Mesenchymal stem cell (in vitro differentiated cells and primary cell): ENCODE measurements around the gene AKAP1.

Experiments used
- DNase-seq: peaks from one replicate; pipeline ENCODE4 v3.0.0-alpha.2; 2013
- H2AFZ ChIP-seq: one replicate; pipeline ENCODE4 v1.6.1; 2013; ENCODE audit warnings: low read depth, mild to moderate bottlenecking, control low read depth, inconsistent platforms, low read length, moderate library complexity
- H2AK5ac ChIP-seq: 2 replicates; pipeline ENCODE4 v1.6.1; 2013; ENCODE audit warnings: low read length, moderate library complexity, mild to moderate bottlenecking, inconsistent platforms; ENCODE audit not compliant: severe bottlenecking
- H2BK120ac ChIP-seq: one replicate; pipeline ENCODE4 v1.6.1; 2013; ENCODE audit warnings: low read depth, mild to moderate bottlenecking, inconsistent platforms, low read length, moderate library complexity
- H2BK12ac ChIP-seq, 2 experiments: one replicate each; pipeline ENCODE4 v1.6.1; 2013; ENCODE audit warnings: inconsistent platforms in 2 of 2, low read length in 2 of 2, mild to moderate bottlenecking in 2 of 2, moderate library complexity in 2 of 2, control low read depth in 1 of 2
- H2BK15ac ChIP-seq: one replicate; pipeline ENCODE4 v1.6.1; 2013; ENCODE audit warnings: mild to moderate bottlenecking, low read depth, inconsistent platforms; ENCODE audit not compliant: poor library complexity, severe bottlenecking
- H2BK5ac ChIP-seq: 2 replicates; pipeline ENCODE4 v1.6.1; 2013; ENCODE audit warnings: low read depth, mild to moderate bottlenecking, low read length, control low read depth, inconsistent platforms; ENCODE audit not compliant: poor library complexity, severe bottlenecking
- H3K14ac ChIP-seq, 2 experiments: one replicate each; pipeline ENCODE4 v1.6.1; 2013; ENCODE audit warnings: inconsistent platforms in 2 of 2, low read length in 2 of 2, control low read depth in 1 of 2, mild to moderate bottlenecking in 1 of 2, moderate library complexity in 1 of 2
- H3K18ac ChIP-seq, 2 experiments: one replicate each; pipeline ENCODE4 v1.6.1; 2013; ENCODE audit warnings: inconsistent platforms in 2 of 2, low read length in 2 of 2, control low read depth in 1 of 2, low read depth in 1 of 2, mild to moderate bottlenecking in 1 of 2
- H3K23ac ChIP-seq, 2 experiments: one replicate each; pipeline ENCODE4 v1.6.1; 2013; ENCODE audit warnings: inconsistent platforms in 2 of 2, low read length in 2 of 2, mild to moderate bottlenecking in 2 of 2, moderate library complexity in 2 of 2, control low read depth in 1 of 2
- H3K27ac ChIP-seq: 2 replicates; pipeline ENCODE4 v1.5.1; 2013; ENCODE audit warnings: mild to moderate bottlenecking, moderate library complexity, low read length, control low read depth, inconsistent platforms; ENCODE audit not compliant: poor library complexity, severe bottlenecking
- H3K27me3 ChIP-seq, 2 experiments: 2 replicates each; pipeline versions ENCODE4 v1.6.1 to v1.7.0; 2013; ENCODE audit warnings: low read length in 2 of 2, mild to moderate bottlenecking in 2 of 2, moderate library complexity in 2 of 2, control low read depth in 1 of 2, inconsistent platforms in 1 of 2; ENCODE audit not compliant: control insufficient read depth in 1 of 2, insufficient read depth in 1 of 2
- H3K36me3 ChIP-seq, 2 experiments: 2 replicates each; pipeline versions ENCODE4 v1.6.1 to v1.7.0; 2013; ENCODE audit warnings: low read length in 2 of 2, control low read depth in 1 of 2, inconsistent platforms in 1 of 2, low read depth in 1 of 2, mild to moderate bottlenecking in 1 of 2; ENCODE audit not compliant: insufficient read depth in 2 of 2, control insufficient read depth in 1 of 2
- H3K4ac ChIP-seq, 2 experiments: one replicate each; pipeline ENCODE4 v1.6.1; 2013; ENCODE audit warnings: inconsistent platforms in 2 of 2, low read length in 2 of 2, mild to moderate bottlenecking in 2 of 2, moderate library complexity in 2 of 2, control low read depth in 1 of 2, low read depth in 1 of 2
- H3K4me1 ChIP-seq: 2 replicates; pipeline ENCODE4 v1.6.1; 2013; ENCODE audit warnings: low read depth, low read length, control low read depth; ENCODE audit not compliant: control insufficient read depth, insufficient read depth
- H3K4me2 ChIP-seq: 2 replicates; pipeline ENCODE4 v1.6.1; 2013; ENCODE audit warnings: low read length, mild to moderate bottlenecking, inconsistent platforms; ENCODE audit not compliant: poor library complexity, severe bottlenecking
- H3K4me3 ChIP-seq, 2 experiments: 2 replicates each; pipeline versions ENCODE4 v1.5.1 to v1.7.0; 2013; ENCODE audit warnings: low read length in 2 of 2, mild to moderate bottlenecking in 2 of 2, control low read depth in 1 of 2, low read depth in 1 of 2; ENCODE audit not compliant: insufficient read depth in 1 of 2
- H3K79me1 ChIP-seq: replicated peaks from 2 replicates; pipeline ENCODE4 v1.6.1; 2013; ENCODE audit warnings: mild to moderate bottlenecking, control low read depth, low read length, inconsistent platforms; ENCODE audit not compliant: poor library complexity, severe bottlenecking
- H3K9ac ChIP-seq: 2 replicates; pipeline ENCODE4 v1.7.0; 2013; ENCODE audit warnings: mild to moderate bottlenecking, low read length, moderate library complexity
- H3K9me3 ChIP-seq: 2 replicates; pipeline ENCODE4 v1.7.0; 2013; ENCODE audit warnings: mild to moderate bottlenecking, low read length; ENCODE audit not compliant: control insufficient read depth
- H4K8ac ChIP-seq: one replicate; pipeline ENCODE4 v1.6.1; 2013; ENCODE audit warnings: inconsistent platforms, mild to moderate bottlenecking, low read length, moderate library complexity
- H4K91ac ChIP-seq: one replicate; pipeline ENCODE4 v1.6.1; 2013; ENCODE audit warnings: mild to moderate bottlenecking, low read length, inconsistent platforms
- WGBS: methylation state at CpG from one replicate; pipeline ENCODE4 v1.1.7; 2013; ENCODE audit warnings: mixed read lengths; 5-methylcytosine and 5-hydroxymethylcytosine counted together

The AKAP1 gene

GRCh38 chr17:57088298-57088697, 3.3 kb downstream of the AKAP1 start:
- H2BK15ac ChIP-seq = no peak overlapping the region
- no peak overlapping the region for H4K91ac ChIP-seq
- H3K4me2 ChIP-seq = no peak overlapping the region
- H2BK120ac ChIP-seq = no peak overlapping the region
- no peak overlapping the region for H3K4me3 ChIP-seq
- no peak overlapping the region for H2AFZ ChIP-seq
- H3K14ac ChIP-seq = no peak overlapping the region
- no peak overlapping the region for H3K27ac ChIP-seq
- no peak overlapping the region for H2BK5ac ChIP-seq
- no peak overlapping the region for H3K4ac ChIP-seq
- H2BK12ac ChIP-seq = no peak overlapping the region
- 86% methylated on average over 1 of the region's 1 CpG for WGBS
- H3K9me3 ChIP-seq = no peaks in the 10 kb centered on the region
- no peak overlapping the region for H4K8ac ChIP-seq
- peaks cover 3% of the 10 kb centered on the region for H3K4me1 ChIP-seq
- peaks cover 46% of the 10 kb centered on the region for H3K79me1 ChIP-seq
- no peak overlapping the region for H3K9ac ChIP-seq
- no peak overlapping the region for H3K18ac ChIP-seq
- H3K27me3 ChIP-seq = no peaks in the 10 kb centered on the region
- H3K23ac ChIP-seq = no peak overlapping the region
- DNase-seq = no peak
- H2AK5ac ChIP-seq = no peak overlapping the region
- H3K36me3 ChIP-seq = peaks cover 0 to 3% of the 10 kb centered on the region in 2 experiments

- no peak overlapping the region for H3K14ac ChIP-seq
Measured at GRCh38 chr17:57089391-57089790, 4.3 kb downstream of the AKAP1 start.

GRCh38 chr17:57090560-57091185, 5.6 kb downstream of the AKAP1 start:
- Histone ChIP-seq H3K9me3 (no peaks in the 10 kb centered on the region), H3K4me1 (peaks cover 3% of the 10 kb centered on the region), H2BK15ac (no peak overlapping the region), H2BK5ac (no peak overlapping the region), H2AK5ac (no peak overlapping the region), H4K8ac (no peak overlapping the region), H2BK12ac (no peak overlapping the region), H3K23ac (no peak overlapping the region), H2BK120ac (no peak overlapping the region), H3K27me3 (no peaks in the 10 kb centered on the region), H3K9ac (no peak overlapping the region), H3K4me2 (no peak overlapping the region), H3K18ac (no peak overlapping the region), H3K4ac (no peak overlapping the region), H3K79me1 (peaks cover 53% of the 10 kb centered on the region), H3K36me3 (peaks cover 0 to 3% of the 10 kb centered on the region in 2 experiments), H3K14ac (no peak overlapping the region), H4K91ac (no peak overlapping the region), H2AFZ (no peak overlapping the region), H3K27ac (no peak overlapping the region), H3K4me3 (no peak overlapping the region)
- no peak for DNase-seq
- 91% methylated on average over 4 of the region's 4 CpGs for WGBS

More at GRCh38 chr17:57089391-57089790, 4.3 kb downstream of the AKAP1 start:
- Histone ChIP-seq H2AK5ac (no peak overlapping the region), H2BK12ac (no peak overlapping the region), H3K27ac (no peak overlapping the region), H3K79me1 (peaks cover 48% of the 10 kb centered on the region), H2AFZ (no peak overlapping the region), H3K4me3 (no peak overlapping the region), H2BK15ac (no peak overlapping the region), H3K9me3 (no peaks in the 10 kb centered on the region), H3K18ac (no peak overlapping the region), H4K8ac (no peak overlapping the region), H3K36me3 (peaks cover 0 to 3% of the 10 kb centered on the region in 2 experiments), H3K4me2 (no peak overlapping the region), H4K91ac (no peak overlapping the region), H3K9ac (no peak overlapping the region), H2BK120ac (no peak overlapping the region), H3K23ac (no peak overlapping the region), H3K27me3 (no peaks in the 10 kb centered on the region), H3K4ac (no peak overlapping the region), H3K4me1 (peaks cover 3% of the 10 kb centered on the region), H2BK5ac (no peak overlapping the region)
- no peak for DNase-seq
- 75% methylated on average over 6 of the region's 6 CpGs for WGBS

GRCh38 chr17:57091186-57091618, 6.2 kb downstream of the AKAP1 start:
- Histone ChIP-seq H3K36me3 (peaks cover 0 to 3% of the 10 kb centered on the region in 2 experiments), H3K79me1 (peaks cover 54% of the 10 kb centered on the region), H2BK12ac (no peak overlapping the region), H3K23ac (no peak overlapping the region), H3K4ac (no peak overlapping the region), H3K9ac (no peak overlapping the region), H2BK5ac (no peak overlapping the region), H2BK15ac (no peak overlapping the region), H3K14ac (no peak overlapping the region), H3K9me3 (no peaks in the 10 kb centered on the region), H3K4me1 (peaks cover under 1% of the 10 kb centered on the region), H3K27ac (no peak overlapping the region), H2AFZ (no peak overlapping the region), H2AK5ac (no peak overlapping the region), H4K8ac (no peak overlapping the region), H3K4me2 (no peak overlapping the region), H3K18ac (no peak overlapping the region), H3K4me3 (no peak overlapping the region), H4K91ac (no peak overlapping the region), H2BK120ac (no peak overlapping the region), H3K27me3 (no peaks in the 10 kb centered on the region)
- DNase-seq = no peak
- WGBS = 90% methylated on average over 4 of the region's 5 CpGs
